AG04450 (cell line): ENCODE data around the gene GAP43. TPM values are rescaled to one million over a fixed set of nuclear protein-coding genes. Genes with fewer than 3 reads are reported as not detected.

Experiments
- CTCF ChIA-PET: fragments of 300-600, 350-600 bp; formaldehyde crosslinking; extraction: SDS; loops from one replicate; lab custom pipeline; 2022; ENCODE audit warnings: antibody characterized with exemption, inconsistent platforms; lab: Charles Lee
- POLR2A ChIA-PET: fragments of 350-600 bp; formaldehyde crosslinking; extraction: SDS; loops from one replicate; lab custom pipeline; 2021; ENCODE audit warnings: antibody characterized with exemption, inconsistent platforms; lab: Yijun Ruan, JAX
- DNase-seq: peaks from one replicate; pipeline ENCODE4 v3.0.0-alpha.2; 2011; ENCODE audit warnings: low read depth, low spot score
- H3K27ac ChIP-seq: one replicate; pipeline ENCODE4 v1.5.1; 2012; ENCODE audit warnings: low read depth, low read length, control low read depth
- H3K27me3 ChIP-seq: one replicate; pipeline ENCODE4 v1.6.0; 2012; ENCODE audit warnings: low read length; ENCODE audit not compliant: control insufficient read depth, insufficient read depth
- H3K4me3 ChIP-seq: 2 replicates; pipeline ENCODE4 v1.5.1; 2011; ENCODE audit warnings: mild to moderate bottlenecking, low read depth, low read length, control low read depth
- H3K9me3 ChIP-seq: 2 replicates; pipeline ENCODE4 v1.5.1; 2012; ENCODE audit warnings: low read length; ENCODE audit not compliant: control insufficient read depth, insufficient read depth
- CTCF ChIP-seq: IDR thresholded peaks from 2 replicates; pipeline ENCODE4 v1.5.1; 2011; ENCODE audit warnings: low read depth, low read length, control low read depth, inconsistent platforms
- polyA plus RNA-seq: library from polyadenylated mRNA; depleted of rRNA; stranded (reverse); fragments of >200 nt; gene quantifications from 2 replicates; pipeline ENCODE4 v1.2.3, GENCODE V29; 2011

GAP43 gene
- polyA plus RNA-seq, 1 experiment = 1.3 TPM

GRCh38 chr3:115595611-115596275 is 27.6 kb upstream of the GAP43 start:
- no peak for DNase-seq
- H3K27ac ChIP-seq = no peak overlapping the region
- no peaks in the 10 kb centered on the region for H3K27me3 ChIP-seq
- no peak overlapping the region for H3K4me3 ChIP-seq
- POLR2A ChIA-PET = no interaction called here
- TF ChIP-seq CTCF = no peak
- H3K9me3 ChIP-seq = peaks cover 5% of the 10 kb centered on the region; the same call in 1 of the 2 replicates
- CTCF ChIA-PET = no interaction called here

- CTCF ChIA-PET = no interaction called here
- DNase-seq = no peak
- H3K9me3 ChIP-seq = peaks cover 5% of the 10 kb centered on the region; the same call in 1 of the 2 replicates
- POLR2A ChIA-PET = no interaction called here
- H3K27ac ChIP-seq = no peak overlapping the region
- TF ChIP-seq CTCF = no peak
- H3K4me3 ChIP-seq = no peak overlapping the region
- H3K27me3 ChIP-seq = peaks cover 4% of the 10 kb centered on the region
Observed at GRCh38 chr3:115598216-115598615, 25.1 kb upstream of the GAP43 start.

GRCh38 chr3:115602194-115602593 is 21.1 kb upstream of the GAP43 start:
- ChIA-PET CTCF (no interaction called here), POLR2A (no interaction called here)

GRCh38 chr3:115611630-115612029 is 11.7 kb upstream of the GAP43 start:
- CTCF ChIA-PET = no interaction called here
- H3K9me3 ChIP-seq = no peaks in the 10 kb centered on the region
- no peak for DNase-seq
- POLR2A ChIA-PET = no interaction called here
- TF ChIP-seq CTCF = no peak
- no peak overlapping the region for H3K4me3 ChIP-seq
- no peaks in the 10 kb centered on the region for H3K27me3 ChIP-seq
- H3K27ac ChIP-seq = no peak overlapping the region

More at GRCh38 chr3:115602194-115602593, 21.1 kb upstream of the GAP43 start:
- Histone ChIP-seq H3K9me3 (no peaks in the 10 kb centered on the region), H3K27me3 (peaks cover 4% of the 10 kb centered on the region), H3K4me3 (no peak overlapping the region), H3K27ac (no peak overlapping the region)
- no peak for TF ChIP-seq CTCF
- DNase-seq = no peak

GRCh38 chr3:115615001-115615814 is 8.1 kb upstream of the GAP43 start:
- ChIA-PET CTCF (no interaction called here), POLR2A (no interaction called here)
- Histone ChIP-seq H3K27ac (no peak overlapping the region), H3K4me3 (no peak overlapping the region), H3K27me3 (no peaks in the 10 kb centered on the region), H3K9me3 (no peaks in the 10 kb centered on the region)
- DNase-seq = no peak
- TF ChIP-seq CTCF = no peak
